OCI-LY3 (cell line): ENCODE measurements around the gene NUDCD3.

Experiments
- EZH2phosphoT487 ChIP-seq: fragments of 200-600 bp; shearing (Covaris generic); IDR thresholded peaks from 2 replicates; pipeline ENCODE4 v1.6.1; 2018; ENCODE audit warnings: antibody characterized with exemption, mixed run types, low read depth
- TF ChIP-seq, protein P1 (sequence below): fragments of 200-600, 300-600 bp; sonication (generic); IDR thresholded peaks from 2 replicates; pipeline ENCODE4 v1.5.1; 2014; ENCODE audit warnings: antibody characterized with exemption, low read length, low read depth

DNA sequence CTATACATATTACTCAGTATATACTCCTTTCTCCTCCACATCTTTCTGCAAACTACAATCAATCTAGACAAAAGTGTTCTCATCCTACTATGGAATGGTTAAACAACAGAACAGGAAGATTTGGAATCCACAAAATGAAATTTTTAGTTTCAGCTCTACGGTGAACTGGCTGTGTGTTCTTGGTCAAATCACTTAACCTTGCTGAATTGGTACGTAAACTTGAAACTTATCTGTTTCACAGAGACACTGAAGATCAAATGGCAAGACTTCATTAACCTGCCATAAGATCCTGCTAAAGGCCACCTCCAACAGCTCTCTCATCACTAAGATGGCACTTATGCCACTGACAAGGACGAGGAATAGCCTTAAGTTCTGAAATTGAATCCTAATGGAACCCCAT is 1.5 kb downstream of the NUDCD3 start:
- TF ChIP-seq, protein P1, sequence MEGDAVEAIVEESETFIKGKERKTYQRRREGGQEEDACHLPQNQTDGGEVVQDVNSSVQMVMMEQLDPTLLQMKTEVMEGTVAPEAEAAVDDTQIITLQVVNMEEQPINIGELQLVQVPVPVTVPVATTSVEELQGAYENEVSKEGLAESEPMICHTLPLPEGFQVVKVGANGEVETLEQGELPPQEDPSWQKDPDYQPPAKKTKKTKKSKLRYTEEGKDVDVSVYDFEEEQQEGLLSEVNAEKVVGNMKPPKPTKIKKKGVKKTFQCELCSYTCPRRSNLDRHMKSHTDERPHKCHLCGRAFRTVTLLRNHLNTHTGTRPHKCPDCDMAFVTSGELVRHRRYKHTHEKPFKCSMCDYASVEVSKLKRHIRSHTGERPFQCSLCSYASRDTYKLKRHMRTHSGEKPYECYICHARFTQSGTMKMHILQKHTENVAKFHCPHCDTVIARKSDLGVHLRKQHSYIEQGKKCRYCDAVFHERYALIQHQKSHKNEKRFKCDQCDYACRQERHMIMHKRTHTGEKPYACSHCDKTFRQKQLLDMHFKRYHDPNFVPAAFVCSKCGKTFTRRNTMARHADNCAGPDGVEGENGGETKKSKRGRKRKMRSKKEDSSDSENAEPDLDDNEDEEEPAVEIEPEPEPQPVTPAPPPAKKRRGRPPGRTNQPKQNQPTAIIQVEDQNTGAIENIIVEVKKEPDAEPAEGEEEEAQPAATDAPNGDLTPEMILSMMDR = no peak
- no peak for TF ChIP-seq EZH2phosphoT487
